K562 (cell line): ENCODE data around the gene NISCH. TPM values are rescaled to one million over a fixed set of nuclear protein-coding genes. Genes with fewer than 3 reads are reported as not detected.

Experiments used
- CSDE1 ChIP-seq, 2 experiments: fragments of 450-650 bp; IDR thresholded peaks; 2 replicates each; pipeline ENCODE4 v1.6.1; 2016; ENCODE audit warnings: mild to moderate bottlenecking in 1 of 2
- CXXC5 ChIP-seq: fragments of 250-450 bp; sonication (Bioruptor Pico); IDR thresholded peaks from 2 replicates; pipeline ENCODE4 v1.8.0; 2022; ENCODE audit warnings: inconsistent platforms, mild to moderate bottlenecking, moderate library complexity
- E2F6 ChIP-seq, 2 experiments: IDR thresholded peaks; 2 replicates each; pipeline ENCODE4 v1.6.1; 2011; ENCODE audit warnings: borderline replicate concordance in 1 of 2, control low read depth in 1 of 2, low read depth in 1 of 2, low read length in 1 of 2, mild to moderate bottlenecking in 1 of 2, mixed read lengths in 1 of 2, moderate library complexity in 1 of 2; ENCODE audit not compliant: insufficient read depth in 1 of 2, insufficient read length in 1 of 2, poor library complexity in 1 of 2, severe bottlenecking in 1 of 2; ENCODE audit errors: extremely low read depth in 1 of 2
- HDAC1 ChIP-seq, 2 experiments: fragments of 450-650 bp; IDR thresholded peaks; 2 replicates each; pipeline ENCODE4 v1.6.1; 2016 to 2017; ENCODE audit warnings: inconsistent platforms in 1 of 2, mild to moderate bottlenecking in 1 of 2, moderate library complexity in 1 of 2
- HMGN3 ChIP-seq: IDR thresholded peaks from 2 replicates; pipeline ENCODE4 v1.6.1; 2011; ENCODE audit warnings: borderline replicate concordance, low read depth, mild to moderate bottlenecking, mixed read lengths, low read length; ENCODE audit not compliant: insufficient read length; ENCODE audit errors: extremely low read depth
- LEF1 ChIP-seq: fragments of 450-650 bp; IDR thresholded peaks from 2 replicates; pipeline ENCODE4 v1.6.1; 2016; ENCODE audit warnings: mild to moderate bottlenecking
- MAFF ChIP-seq: IDR thresholded peaks from 2 replicates; pipeline ENCODE4 v1.6.1; 2012; ENCODE audit warnings: low read length, improper control_type of control experiment
- NCOA1 ChIP-seq: fragments of 450-650 bp; IDR thresholded peaks from 2 replicates; pipeline ENCODE4 v1.6.1; 2016; ENCODE audit warnings: low read depth
- PKNOX1 ChIP-seq: fragments of 450-650 bp; IDR thresholded peaks from 2 replicates; pipeline ENCODE4 v1.6.1; 2016
- POLR2G ChIP-seq: fragments of 200-400 bp; formaldehyde crosslinking; IDR thresholded peaks from 2 replicates; pipeline ENCODE4 v1.6.1; 2017; ENCODE audit warnings: low read depth, mild to moderate bottlenecking, antibody characterized with exemption, low read length, moderate library complexity
- PTRF ChIP-seq: fragments of 450-650 bp; IDR thresholded peaks from 2 replicates; pipeline ENCODE4 v1.6.1; 2016; ENCODE audit warnings: mild to moderate bottlenecking, missing genetic modification characterization, missing compliant biosample characterization
- RBBP5 ChIP-seq: fragments of 200-600 bp; sonication (generic); IDR thresholded peaks from 2 replicates; pipeline ENCODE4 v1.6.1; 2012; ENCODE audit warnings: borderline replicate concordance, mild to moderate bottlenecking, low read length, control low read depth, inconsistent platforms; ENCODE audit not compliant: insufficient read depth, poor library complexity, severe bottlenecking
- RBM14 ChIP-seq: fragments of 200-400 bp; formaldehyde crosslinking; IDR thresholded peaks from 2 replicates; pipeline ENCODE4 v1.6.1; 2018; ENCODE audit warnings: low read depth, mild to moderate bottlenecking, low read length, moderate library complexity, borderline replicate concordance; ENCODE audit not compliant: insufficient read depth
- RNF2 ChIP-seq: sonication (generic); IDR thresholded peaks from 2 replicates; pipeline ENCODE4 v1.6.1; 2016
- SRSF9 ChIP-seq: fragments of 200-400 bp; formaldehyde crosslinking; IDR thresholded peaks from 2 replicates; pipeline ENCODE4 v1.6.1; 2017; ENCODE audit warnings: low read depth, low read length, borderline replicate concordance
- polyA plus RNA-seq, 8 experiments: library from polyadenylated mRNA; depleted of rRNA in 4 of 8; stranded (reverse) in 5 of 8; unstranded in 3 of 8; fragments of >200 nt; fragmentation: Nextera tagmentation in 2 of 8; fragmentation: Illumina TruSeq in 1 of 8; extraction: Ambion mirVana in 2 of 8; extraction: Trizol in 1 of 8; gene quantifications; 2 replicates each; pipeline versions ENCODE4 v1.2.1 to v1.2.3, GENCODE V29; 2011 to 2014; ENCODE audit warnings: inconsistent platforms in 1 of 8, missing spikeins in 1 of 8
- total RNA-seq, 7 experiments: library from RNA; depleted of rRNA in 6 of 7; stranded (reverse); fragments of >200 nt in 6 of 7; fragmentation: Illumina TruSeq in 2 of 7; extraction: Trizol in 2 of 7; gene quantifications; 2 replicates each; pipeline versions ENCODE4 v1.2.1 to v1.2.3, GENCODE V29; 2011 to 2021; ENCODE audit warnings: low replicate concordance in 1 of 7
- TF ChIP-seq, protein P1 (sequence below): fragments of 450-650 bp; formaldehyde crosslinking; conservative IDR thresholded peaks from 2 replicates; pipeline ENCODE4 v1.4.0; 2022; ENCODE audit warnings: mild to moderate bottlenecking, missing genetic modification characterization
- TF ChIP-seq, protein P2 (sequence below): fragments of 250-450 bp; sonication (Bioruptor Pico); IDR thresholded peaks from 2 replicates; pipeline ENCODE4 v1.9.0; 2021; ENCODE audit warnings: mild to moderate bottlenecking, inconsistent platforms
- TF ChIP-seq, protein P3 (sequence below): sonication (generic); formaldehyde crosslinking; IDR thresholded peaks from 2 replicates; pipeline ENCODE4 v1.8.0; 2022; ENCODE audit warnings: missing genetic modification reagents, mild to moderate bottlenecking, borderline replicate concordance

Gene NISCH
- total and polyA plus RNA-seq, 9 of the 15 experiments (the other 6 are each of a cell fraction or from before 2014, with no cell fraction given), result 0.44 to 43.5 (median 23.4) TPM

- TF ChIP-seq CXXC5 (CRISPR knock-in tag), result 0 out of 2 replicates have a peak, but pooled peaks have one; percentile 5
- no peak for TF ChIP-seq NCOA1
- TF ChIP-seq, protein P1, sequence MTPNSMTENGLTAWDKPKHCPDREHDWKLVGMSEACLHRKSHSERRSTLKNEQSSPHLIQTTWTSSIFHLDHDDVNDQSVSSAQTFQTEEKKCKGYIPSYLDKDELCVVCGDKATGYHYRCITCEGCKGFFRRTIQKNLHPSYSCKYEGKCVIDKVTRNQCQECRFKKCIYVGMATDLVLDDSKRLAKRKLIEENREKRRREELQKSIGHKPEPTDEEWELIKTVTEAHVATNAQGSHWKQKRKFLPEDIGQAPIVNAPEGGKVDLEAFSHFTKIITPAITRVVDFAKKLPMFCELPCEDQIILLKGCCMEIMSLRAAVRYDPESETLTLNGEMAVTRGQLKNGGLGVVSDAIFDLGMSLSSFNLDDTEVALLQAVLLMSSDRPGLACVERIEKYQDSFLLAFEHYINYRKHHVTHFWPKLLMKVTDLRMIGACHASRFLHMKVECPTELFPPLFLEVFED, result no peak
- TF ChIP-seq CSDE1 (IDR thresholded peaks at IDR 0.05), result no peak
- no peak for TF ChIP-seq PTRF
- no peak for TF ChIP-seq RBM14
- peak; percentile 26 for TF ChIP-seq POLR2G
- no peak for TF ChIP-seq HDAC1 (IDR thresholded peaks at IDR 0.05)
- peak; percentile 60 for TF ChIP-seq RBBP5
- TF ChIP-seq LEF1, result no peak
- TF ChIP-seq SRSF9, result no peak
- no peak for TF ChIP-seq PKNOX1
- no peak for TF ChIP-seq MAFF
- TF ChIP-seq, protein P2, sequence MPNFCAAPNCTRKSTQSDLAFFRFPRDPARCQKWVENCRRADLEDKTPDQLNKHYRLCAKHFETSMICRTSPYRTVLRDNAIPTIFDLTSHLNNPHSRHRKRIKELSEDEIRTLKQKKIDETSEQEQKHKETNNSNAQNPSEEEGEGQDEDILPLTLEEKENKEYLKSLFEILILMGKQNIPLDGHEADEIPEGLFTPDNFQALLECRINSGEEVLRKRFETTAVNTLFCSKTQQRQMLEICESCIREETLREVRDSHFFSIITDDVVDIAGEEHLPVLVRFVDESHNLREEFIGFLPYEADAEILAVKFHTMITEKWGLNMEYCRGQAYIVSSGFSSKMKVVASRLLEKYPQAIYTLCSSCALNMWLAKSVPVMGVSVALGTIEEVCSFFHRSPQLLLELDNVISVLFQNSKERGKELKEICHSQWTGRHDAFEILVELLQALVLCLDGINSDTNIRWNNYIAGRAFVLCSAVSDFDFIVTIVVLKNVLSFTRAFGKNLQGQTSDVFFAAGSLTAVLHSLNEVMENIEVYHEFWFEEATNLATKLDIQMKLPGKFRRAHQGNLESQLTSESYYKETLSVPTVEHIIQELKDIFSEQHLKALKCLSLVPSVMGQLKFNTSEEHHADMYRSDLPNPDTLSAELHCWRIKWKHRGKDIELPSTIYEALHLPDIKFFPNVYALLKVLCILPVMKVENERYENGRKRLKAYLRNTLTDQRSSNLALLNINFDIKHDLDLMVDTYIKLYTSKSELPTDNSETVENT, result no peak
- no peak for TF ChIP-seq HMGN3
- TF ChIP-seq E2F6 (IDR thresholded peaks at IDR 0.05; ENCODE audit: borderline replicate concordance in 1 of 2, extremely low read depth in 1 of 2, insufficient read depth in 1 of 2, insufficient read length in 1 of 2, low read depth in 1 of 2, low read length in 1 of 2, poor library complexity in 1 of 2, severe bottlenecking in 1 of 2), result peak; percentile 19 to 60
- TF ChIP-seq, protein P3, sequence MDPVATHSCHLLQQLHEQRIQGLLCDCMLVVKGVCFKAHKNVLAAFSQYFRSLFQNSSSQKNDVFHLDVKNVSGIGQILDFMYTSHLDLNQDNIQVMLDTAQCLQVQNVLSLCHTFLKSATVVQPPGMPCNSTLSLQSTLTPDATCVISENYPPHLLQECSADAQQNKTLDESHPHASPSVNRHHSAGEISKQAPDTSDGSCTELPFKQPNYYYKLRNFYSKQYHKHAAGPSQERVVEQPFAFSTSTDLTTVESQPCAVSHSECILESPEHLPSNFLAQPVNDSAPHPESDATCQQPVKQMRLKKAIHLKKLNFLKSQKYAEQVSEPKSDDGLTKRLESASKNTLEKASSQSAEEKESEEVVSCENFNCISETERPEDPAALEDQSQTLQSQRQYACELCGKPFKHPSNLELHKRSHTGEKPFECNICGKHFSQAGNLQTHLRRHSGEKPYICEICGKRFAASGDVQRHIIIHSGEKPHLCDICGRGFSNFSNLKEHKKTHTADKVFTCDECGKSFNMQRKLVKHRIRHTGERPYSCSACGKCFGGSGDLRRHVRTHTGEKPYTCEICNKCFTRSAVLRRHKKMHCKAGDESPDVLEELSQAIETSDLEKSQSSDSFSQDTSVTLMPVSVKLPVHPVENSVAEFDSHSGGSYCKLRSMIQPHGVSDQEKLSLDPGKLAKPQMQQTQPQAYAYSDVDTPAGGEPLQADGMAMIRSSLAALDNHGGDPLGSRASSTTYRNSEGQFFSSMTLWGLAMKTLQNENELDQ, result no peak
- no peak for TF ChIP-seq RNF2
Observed at GRCh38 chr3:52534281-52535183, 79.1 kb downstream of the NISCH start (continued).
